DOHH2 (cell line): Measurements from ENCODE around the gene DENND6B.

Experiments used
- H3F3A ChIP-seq: fragments of 200-600 bp; sonication (generic), shearing (Covaris generic); 2 replicates; pipeline ENCODE4 v1.6.0; 2016; ENCODE audit warnings: antibody characterized with exemption, mild to moderate bottlenecking; ENCODE audit not compliant: control insufficient read depth, insufficient read depth
- H3K27ac ChIP-seq: fragments of 200-600 bp; sonication (generic); 2 replicates; pipeline ENCODE4 v1.5.1; 2014; ENCODE audit warnings: low read depth, mild to moderate bottlenecking, low read length, moderate library complexity
- H3K27me3 ChIP-seq: fragments of 200-600 bp; sonication (generic); 2 replicates; pipeline ENCODE4 v1.6.1; 2014; ENCODE audit warnings: mild to moderate bottlenecking, low read length, mixed read lengths; ENCODE audit not compliant: control insufficient read depth
- H3K36me3 ChIP-seq: fragments of 200-600 bp; sonication (generic); 2 replicates; pipeline ENCODE4 v1.6.1; 2014; ENCODE audit warnings: mild to moderate bottlenecking, low read length, moderate library complexity, mixed read lengths; ENCODE audit not compliant: control insufficient read depth
- H3K4me1 ChIP-seq: fragments of 200-600 bp; sonication (generic); 2 replicates; pipeline ENCODE4 v1.6.1; 2014; ENCODE audit warnings: mild to moderate bottlenecking, low read length, mixed read lengths; ENCODE audit not compliant: control insufficient read depth
- H3K4me2 ChIP-seq: fragments of 200-600 bp; sonication (generic); 2 replicates; pipeline ENCODE4 v1.6.0; 2014; ENCODE audit warnings: mild to moderate bottlenecking, low read length, moderate library complexity
- H3K4me3 ChIP-seq: fragments of 200-600 bp; sonication (generic); 2 replicates; pipeline ENCODE4 v1.5.1; 2014; ENCODE audit warnings: mild to moderate bottlenecking, low read length, mixed read lengths
- H3K79me2 ChIP-seq: fragments of 200-600 bp; sonication (generic); 2 replicates; pipeline ENCODE4 v1.6.1; 2014; ENCODE audit warnings: mild to moderate bottlenecking, low read length, mixed read lengths; ENCODE audit not compliant: control insufficient read depth
- H3K9me2 ChIP-seq: fragments of 200-600 bp; sonication (generic); replicated peaks from 2 replicates; pipeline ENCODE4 v1.6.1; 2014; ENCODE audit warnings: mild to moderate bottlenecking, low read length, mixed read lengths; ENCODE audit not compliant: control insufficient read depth
- H3K9me3 ChIP-seq: fragments of 200-600 bp; sonication (generic); 2 replicates; pipeline ENCODE4 v1.6.1; 2014; ENCODE audit warnings: antibody characterized with exemption, low read length, mixed read lengths; ENCODE audit not compliant: control insufficient read depth, insufficient read depth
- H4K20me1 ChIP-seq: fragments of 200-600 bp; sonication (generic); 2 replicates; pipeline ENCODE4 v1.6.0; 2014; ENCODE audit warnings: low read depth, mild to moderate bottlenecking, antibody characterized with exemption, low read length, moderate library complexity; ENCODE audit not compliant: control insufficient read depth, insufficient read depth
- EZH2phosphoT487 ChIP-seq: fragments of 200-600 bp; sonication (generic); IDR thresholded peaks from 2 replicates; pipeline ENCODE4 v1.6.1; 2017; ENCODE audit warnings: borderline replicate concordance, mild to moderate bottlenecking, antibody characterized with exemption, low read length, moderate library complexity, mixed read lengths
- TF ChIP-seq, protein P1 (sequence below): fragments of 200-600 bp; sonication (generic); IDR thresholded peaks from one replicate; pipeline ENCODE4 v1.5.1; 2014; ENCODE audit warnings: antibody characterized with exemption, mild to moderate bottlenecking, low read depth, low read length; ENCODE audit not compliant: poor library complexity, severe bottlenecking

The DENND6B gene

GRCh38 chr22:50346470-50346869 lies 19.7 kb upstream of the DENND6B start:
- Histone ChIP-seq H3K9me2 (no peaks in the 10 kb centered on the region), H3K4me2 (no peak overlapping the region; the same call in 1 of the 2 replicates), H3K79me2 (peaks cover 67% of the 10 kb centered on the region), H3K36me3 (peaks cover 21% of the 10 kb centered on the region), H3K9me3 (no peaks in the 10 kb centered on the region), H3F3A (peaks cover 12% of the 10 kb centered on the region), H4K20me1 (peaks cover 5% of the 10 kb centered on the region; the same call in 1 of the 2 replicates), H3K4me3 (no peak overlapping the region), H3K27ac (no peak overlapping the region), H3K27me3 (no peaks in the 10 kb centered on the region), H3K4me1 (peaks cover 15% of the 10 kb centered on the region)
- TF ChIP-seq, protein P1, sequence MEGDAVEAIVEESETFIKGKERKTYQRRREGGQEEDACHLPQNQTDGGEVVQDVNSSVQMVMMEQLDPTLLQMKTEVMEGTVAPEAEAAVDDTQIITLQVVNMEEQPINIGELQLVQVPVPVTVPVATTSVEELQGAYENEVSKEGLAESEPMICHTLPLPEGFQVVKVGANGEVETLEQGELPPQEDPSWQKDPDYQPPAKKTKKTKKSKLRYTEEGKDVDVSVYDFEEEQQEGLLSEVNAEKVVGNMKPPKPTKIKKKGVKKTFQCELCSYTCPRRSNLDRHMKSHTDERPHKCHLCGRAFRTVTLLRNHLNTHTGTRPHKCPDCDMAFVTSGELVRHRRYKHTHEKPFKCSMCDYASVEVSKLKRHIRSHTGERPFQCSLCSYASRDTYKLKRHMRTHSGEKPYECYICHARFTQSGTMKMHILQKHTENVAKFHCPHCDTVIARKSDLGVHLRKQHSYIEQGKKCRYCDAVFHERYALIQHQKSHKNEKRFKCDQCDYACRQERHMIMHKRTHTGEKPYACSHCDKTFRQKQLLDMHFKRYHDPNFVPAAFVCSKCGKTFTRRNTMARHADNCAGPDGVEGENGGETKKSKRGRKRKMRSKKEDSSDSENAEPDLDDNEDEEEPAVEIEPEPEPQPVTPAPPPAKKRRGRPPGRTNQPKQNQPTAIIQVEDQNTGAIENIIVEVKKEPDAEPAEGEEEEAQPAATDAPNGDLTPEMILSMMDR: no peak
- no peak for TF ChIP-seq EZH2phosphoT487

DNA sequence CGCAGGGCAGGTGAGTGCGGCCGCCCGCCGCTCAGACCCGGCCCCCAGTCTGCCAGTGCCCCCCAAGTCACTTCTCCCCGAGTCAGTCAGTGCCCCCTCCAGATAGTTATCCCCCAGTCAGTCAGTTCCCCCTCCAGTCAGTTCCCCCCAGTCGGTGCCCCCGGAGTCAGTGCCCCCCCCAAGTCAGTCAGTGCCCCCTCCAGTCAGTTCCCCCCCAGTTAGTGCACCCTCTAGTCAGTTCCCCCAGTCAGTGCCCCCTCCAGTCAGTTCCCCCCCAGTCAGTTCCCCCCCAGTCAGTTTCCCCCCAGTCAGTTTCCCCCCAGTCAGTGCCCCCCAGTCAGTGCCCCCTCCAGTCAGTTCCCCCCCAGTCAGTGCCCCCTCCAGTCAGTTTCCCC lies 16.7 kb upstream of the DENND6B start:
- Histone ChIP-seq H3K27me3 (no peaks in the 10 kb centered on the region), H3K4me3 (peak overlapping the region; percentile 88), H3K9me2 (no peaks in the 10 kb centered on the region), H4K20me1 (peaks cover 5% of the 10 kb centered on the region; the same call in 1 of the 2 replicates), H3K79me2 (peaks cover 52% of the 10 kb centered on the region), H3K4me2 (peak overlapping the region; percentile 99), H3K36me3 (peaks cover 26% of the 10 kb centered on the region), H3K9me3 (peaks cover 7% of the 10 kb centered on the region; the same call in 1 of the 2 replicates), H3F3A (peaks cover 41% of the 10 kb centered on the region), H3K27ac (peak overlapping the region; percentile 98), H3K4me1 (peaks cover 45% of the 10 kb centered on the region)
- no peak for TF ChIP-seq EZH2phosphoT487
- TF ChIP-seq, protein P1: no peak

DNA sequence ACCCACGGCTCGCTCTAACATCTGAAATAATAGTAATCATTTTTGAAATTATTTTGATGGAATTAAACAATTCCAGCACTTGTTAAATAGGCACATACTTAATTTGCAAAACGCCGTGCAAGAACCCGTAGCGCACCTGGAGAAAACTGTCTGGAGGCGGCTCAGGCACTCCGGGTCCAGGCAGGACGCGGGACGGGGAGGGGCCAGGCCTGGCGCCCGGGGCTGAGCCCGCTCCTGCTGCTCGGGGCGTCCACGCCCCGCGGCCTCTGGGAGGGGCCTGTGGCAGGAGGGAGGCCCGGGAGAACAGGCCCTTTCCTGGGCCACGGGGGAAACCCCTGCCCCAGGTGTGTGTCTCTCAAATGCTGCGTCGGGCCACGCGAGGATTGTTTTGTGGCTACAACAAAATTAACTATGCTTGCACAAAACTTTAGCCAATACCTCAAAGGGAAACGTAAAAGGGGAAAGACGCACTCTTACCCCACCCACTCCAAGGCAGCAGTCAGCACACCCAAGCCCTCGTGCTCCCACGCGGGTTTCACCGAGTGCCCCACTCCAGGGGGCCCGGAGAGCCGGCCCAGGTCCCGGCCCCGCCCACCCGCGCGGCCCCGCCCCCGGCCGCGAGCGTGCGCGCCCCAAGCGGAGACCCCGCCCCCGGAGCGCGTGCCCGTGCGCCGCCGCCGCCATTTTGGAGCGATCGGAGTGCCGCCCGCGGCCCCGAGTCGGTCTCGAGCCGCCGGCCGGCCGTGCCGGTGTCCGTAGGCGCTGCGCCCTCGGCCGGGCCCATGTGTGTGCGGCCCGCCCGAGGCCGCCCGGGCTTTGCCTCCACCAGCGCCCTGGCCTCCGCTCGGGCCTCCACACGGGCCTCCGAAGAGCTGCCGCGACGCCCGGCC lies 16.1 kb upstream of the DENND6B start, which contains the start of gene PPP6R2:
Gene PPP6R2, plus strand, starts transcription at position 677 of the 890 bp plus-strand sequence. CDS start 50,582 bp downstream, outside the sequence.
- peak within 1 kb of the TSS; percentile 98 for H3K27ac ChIP-seq
- peaks cover 26% of the 10 kb centered on the region for H3K36me3 ChIP-seq
- peaks cover 45% of the 10 kb centered on the region for H3F3A ChIP-seq
- no peaks in the 10 kb centered on the region for H4K20me1 ChIP-seq
- no peaks in the 10 kb centered on the region for H3K27me3 ChIP-seq
- peaks cover 14% of the 10 kb centered on the region; the same call in 1 of the 2 replicates for H3K9me3 ChIP-seq
- H3K4me2 ChIP-seq: peak within 1 kb of the TSS; percentile 99
- peaks cover 52% of the 10 kb centered on the region for H3K79me2 ChIP-seq
- TF ChIP-seq EZH2phosphoT487: no peak
- TF ChIP-seq, protein P1: peak; percentile 7
- peaks cover 51% of the 10 kb centered on the region for H3K4me1 ChIP-seq
- H3K9me2 ChIP-seq: no peaks in the 10 kb centered on the region
- peak within 1 kb of the TSS; percentile 88 for H3K4me3 ChIP-seq
